Measurements from ENCODE around the gene SYCN.

DNA sequence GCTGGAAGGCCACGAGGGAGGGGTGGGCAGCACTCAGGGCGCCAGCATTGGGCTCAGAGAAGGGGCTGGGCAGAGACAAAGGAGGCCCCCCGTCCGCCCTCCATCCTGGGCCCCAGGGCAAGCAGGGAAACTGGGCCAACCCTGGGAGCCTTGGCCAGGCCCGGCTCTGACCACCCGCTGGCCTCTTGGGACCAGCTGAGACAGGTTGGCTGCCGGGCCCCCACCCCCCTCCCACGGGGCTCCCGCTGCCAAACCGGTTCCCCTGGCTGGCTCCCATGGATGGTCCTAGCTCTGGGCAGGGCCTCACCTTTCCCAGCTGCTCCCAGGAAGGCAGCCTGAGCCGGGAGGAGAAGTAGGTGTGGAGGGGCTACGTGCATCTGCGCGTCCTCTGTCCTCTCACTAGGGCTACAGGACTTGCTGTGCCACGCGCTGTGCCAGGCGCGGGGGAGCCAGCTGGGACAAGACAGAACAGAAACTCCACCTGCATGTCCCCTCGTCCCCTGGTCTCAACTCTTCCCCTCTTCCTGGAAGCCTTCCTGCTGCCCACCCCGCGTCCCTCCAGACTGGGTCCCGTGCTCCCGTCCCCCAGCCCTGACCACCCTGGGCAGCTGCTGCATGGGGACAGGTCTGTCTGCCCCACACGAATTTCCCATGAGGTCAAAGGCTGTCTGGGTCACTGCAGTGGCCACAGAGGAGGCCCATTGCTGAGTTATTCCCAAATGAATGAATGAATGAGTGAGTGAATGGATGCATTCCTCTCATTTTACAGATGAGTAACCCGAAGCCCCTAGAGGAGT, 36.4 kb downstream of the SYCN start:
- TF ChIP-seq, protein P1, sequence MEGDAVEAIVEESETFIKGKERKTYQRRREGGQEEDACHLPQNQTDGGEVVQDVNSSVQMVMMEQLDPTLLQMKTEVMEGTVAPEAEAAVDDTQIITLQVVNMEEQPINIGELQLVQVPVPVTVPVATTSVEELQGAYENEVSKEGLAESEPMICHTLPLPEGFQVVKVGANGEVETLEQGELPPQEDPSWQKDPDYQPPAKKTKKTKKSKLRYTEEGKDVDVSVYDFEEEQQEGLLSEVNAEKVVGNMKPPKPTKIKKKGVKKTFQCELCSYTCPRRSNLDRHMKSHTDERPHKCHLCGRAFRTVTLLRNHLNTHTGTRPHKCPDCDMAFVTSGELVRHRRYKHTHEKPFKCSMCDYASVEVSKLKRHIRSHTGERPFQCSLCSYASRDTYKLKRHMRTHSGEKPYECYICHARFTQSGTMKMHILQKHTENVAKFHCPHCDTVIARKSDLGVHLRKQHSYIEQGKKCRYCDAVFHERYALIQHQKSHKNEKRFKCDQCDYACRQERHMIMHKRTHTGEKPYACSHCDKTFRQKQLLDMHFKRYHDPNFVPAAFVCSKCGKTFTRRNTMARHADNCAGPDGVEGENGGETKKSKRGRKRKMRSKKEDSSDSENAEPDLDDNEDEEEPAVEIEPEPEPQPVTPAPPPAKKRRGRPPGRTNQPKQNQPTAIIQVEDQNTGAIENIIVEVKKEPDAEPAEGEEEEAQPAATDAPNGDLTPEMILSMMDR (IDR thresholded peaks at IDR 0.05): no peak
- TF ChIP-seq POLR2A (IDR thresholded peaks at IDR 0.05): no peak

Data from testis (tissue), 2 donors.